ENCODE results near the gene SENP1.

Gene SENP1

GRCh38 chr12:48078901-48079300, 27.0 kb downstream of the SENP1 start:
- DNase-seq (ENCODE audit: low read depth) = peak; percentile 17
- H3K4me3 ChIP-seq (ENCODE audit: control insufficient read depth, low read depth, low read length) = no peak overlapping the region
- TF ChIP-seq CTCF (IDR thresholded peaks at IDR 0.05; ENCODE audit: control insufficient read depth, insufficient read depth, low read depth, low read length, missing control alignments) = no peak

DNA sequence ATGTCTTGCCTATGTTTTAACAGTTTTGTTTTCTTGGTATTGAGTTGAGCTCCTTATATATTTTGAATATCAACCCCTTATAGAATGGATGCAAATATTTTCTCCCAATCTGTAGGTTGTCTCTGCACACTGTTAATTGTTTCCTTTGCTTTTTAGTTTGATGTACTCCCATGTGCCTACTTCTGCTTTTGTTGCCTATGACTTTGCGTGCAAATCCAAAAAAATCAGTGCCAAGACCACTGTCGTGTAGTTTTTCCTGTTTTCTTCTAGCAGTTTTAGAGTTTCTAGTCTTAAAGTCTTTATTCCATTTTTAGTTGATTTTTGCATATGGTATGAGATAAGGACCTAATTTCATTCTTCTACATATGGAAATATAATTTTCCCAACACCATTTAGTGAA, 28.8 kb downstream of the SENP1 start:
- DNase-seq (ENCODE audit: low read depth) = no peak
- TF ChIP-seq CTCF (IDR thresholded peaks at IDR 0.05; ENCODE audit: control insufficient read depth, insufficient read depth, low read depth, low read length, missing control alignments) = no peak

GRCh38 chr12:48075832-48076231, 30.0 kb downstream of the SENP1 start:
- DNase-seq (ENCODE audit: low read depth) = no peak
- H3K4me3 ChIP-seq (ENCODE audit: control insufficient read depth, low read depth, low read length) = no peak overlapping the region
- no peak for TF ChIP-seq CTCF (IDR thresholded peaks at IDR 0.05; ENCODE audit: control insufficient read depth, insufficient read depth, low read depth, low read length, missing control alignments)

More for the DNA sequence above, 28.8 kb downstream of the SENP1 start:
- H3K4me3 ChIP-seq (ENCODE audit: control insufficient read depth, low read depth, low read length) = no peak overlapping the region

DNA sequence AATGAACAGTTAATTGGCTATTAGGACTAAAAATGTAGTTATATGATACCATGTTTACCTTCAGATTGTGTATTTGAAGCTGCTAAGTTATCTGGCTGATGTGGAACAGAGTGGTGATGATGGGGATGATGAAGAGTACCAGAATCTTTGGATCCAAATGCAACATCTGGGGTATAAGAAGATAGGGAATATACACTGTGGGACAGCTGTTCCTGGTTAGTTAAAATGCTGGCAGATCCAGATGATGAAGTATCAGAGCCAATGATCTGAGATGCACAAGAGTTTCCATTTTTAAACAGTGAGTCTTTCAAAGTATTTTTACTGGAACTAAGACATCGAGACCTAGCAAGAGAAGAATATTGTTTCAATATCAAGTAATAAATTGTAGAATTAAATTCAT, 31.6 kb downstream of the SENP1 start:
- DNase-seq (ENCODE audit: low read depth) = no peak
- no peak for TF ChIP-seq CTCF (IDR thresholded peaks at IDR 0.05; ENCODE audit: control insufficient read depth, insufficient read depth, low read depth, low read length, missing control alignments)
- H3K4me3 ChIP-seq (ENCODE audit: control insufficient read depth, low read depth, low read length) = no peak overlapping the region

- no peak for TF ChIP-seq CTCF (IDR thresholded peaks at IDR 0.05; ENCODE audit: control insufficient read depth, insufficient read depth, low read depth, low read length, missing control alignments)
- H3K4me3 ChIP-seq (ENCODE audit: control insufficient read depth, low read depth, low read length) = no peak overlapping the region
- no peak for DNase-seq (ENCODE audit: low read depth)
Measured at GRCh38 chr12:48072266-48072665, 33.6 kb downstream of the SENP1 start.

GRCh38 chr12:48071808-48072207, 34.1 kb downstream of the SENP1 start:
- no peak for DNase-seq (ENCODE audit: low read depth)
- TF ChIP-seq CTCF (IDR thresholded peaks at IDR 0.05; ENCODE audit: control insufficient read depth, insufficient read depth, low read depth, low read length, missing control alignments) = no peak
- no peak overlapping the region for H3K4me3 ChIP-seq (ENCODE audit: control insufficient read depth, low read depth, low read length)

DNA sequence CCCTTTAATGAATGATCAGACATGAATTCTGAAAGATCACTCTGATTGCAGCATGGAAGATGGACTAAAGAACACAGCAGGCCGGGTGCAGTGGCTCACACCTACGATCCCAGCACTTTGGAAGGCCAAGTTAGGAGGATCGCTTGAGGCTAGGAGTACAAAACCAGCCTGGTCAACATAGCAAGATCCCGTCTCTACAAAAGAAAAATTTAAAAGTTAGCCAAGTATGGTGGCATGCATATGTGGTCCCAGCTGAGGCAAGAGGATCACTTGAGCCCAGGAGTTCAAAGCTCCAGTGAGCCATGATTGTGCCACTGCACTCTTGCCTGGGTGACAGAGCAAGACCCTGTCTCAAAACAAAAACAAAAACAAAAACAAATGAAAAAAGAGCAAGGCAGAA, 35.1 kb downstream of the SENP1 start:
- TF ChIP-seq CTCF (IDR thresholded peaks at IDR 0.05; ENCODE audit: control insufficient read depth, insufficient read depth, low read depth, low read length, missing control alignments) = no peak
- H3K4me3 ChIP-seq (ENCODE audit: control insufficient read depth, low read depth, low read length) = no peak overlapping the region
- DNase-seq (ENCODE audit: low read depth) = no peak
